ENCODE measurements around the gene PRAMEF26.
"Not testable (repeated sequence)": the region's sequence is repeated elsewhere in the genome, so short reads cannot be mapped to it uniquely, and the experiment has no call there.

The PRAMEF26 gene

DNA sequence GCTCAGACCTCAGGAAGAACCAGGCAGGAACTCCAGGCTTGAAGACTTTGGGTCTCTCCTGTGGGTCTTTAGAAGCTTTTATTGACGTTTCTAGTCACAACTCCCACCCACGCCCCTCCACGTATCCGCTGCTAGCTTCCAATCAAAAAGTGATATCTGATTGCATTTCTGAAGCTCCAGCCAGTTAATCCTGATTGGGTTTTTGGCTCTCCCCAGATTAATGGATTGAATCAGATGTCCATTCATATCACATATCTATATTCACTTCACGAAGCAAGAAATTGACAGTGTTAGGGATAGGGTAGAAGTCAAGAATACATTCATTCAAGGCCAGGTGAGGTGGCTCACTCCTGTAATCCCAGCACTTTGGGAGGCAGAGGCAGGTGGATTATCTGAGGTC is at the start of gene PRAMEF26:
Gene PRAMEF26, minus strand, starts transcription at position 101 of the 400 bp plus-strand sequence. CDS start 2,914 bp downstream, outside the sequence.
- DNase-seq: not testable (repeated sequence)

DNA sequence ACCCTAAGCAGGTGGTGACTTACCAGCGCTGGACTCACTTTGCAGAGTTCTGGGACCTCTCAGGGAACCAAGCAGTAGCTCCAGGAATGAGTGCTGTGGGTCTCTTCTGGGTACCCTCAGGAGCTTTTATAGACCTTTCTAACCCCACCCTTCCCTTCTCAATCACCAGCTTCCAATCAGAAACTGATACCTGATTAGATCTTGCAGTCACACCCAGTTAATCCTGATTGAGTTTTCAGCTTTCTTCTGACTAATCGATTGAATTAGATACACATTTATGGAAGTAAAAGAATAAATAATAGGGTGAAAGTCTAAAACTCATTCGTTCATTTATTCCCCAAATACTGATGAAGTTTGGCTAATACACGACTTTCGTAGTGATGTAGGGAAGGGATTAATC is 45.5 kb upstream of the PRAMEF26 start, which contains the start of gene PRAMEF13:
Gene PRAMEF13, minus strand, starts transcription at position 101 of the 400 bp plus-strand sequence. CDS start 1,820 bp downstream, outside the sequence.
- not testable (repeated sequence) for DNase-seq

DNA sequence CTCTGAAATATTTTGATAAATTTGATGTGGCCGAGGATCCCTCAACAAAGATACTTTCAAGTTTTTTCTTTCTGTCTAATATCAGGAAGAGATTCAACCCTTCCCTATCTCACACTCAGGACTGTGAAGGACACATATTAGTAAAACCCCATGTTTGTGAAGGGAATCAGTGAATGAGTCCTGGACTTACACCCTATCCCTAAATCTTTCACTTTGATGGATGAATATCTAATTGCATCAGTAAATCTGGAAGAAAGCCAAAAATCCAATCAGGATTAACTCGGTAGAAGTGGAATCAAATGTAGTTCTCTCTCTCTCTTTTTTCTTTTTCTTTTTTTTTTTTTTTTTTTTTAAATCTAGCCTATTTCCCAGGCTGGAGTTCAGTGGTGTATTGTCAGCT is 15.7 kb upstream of the PRAMEF26 start, which contains the start of gene PRAMEF9:
Gene PRAMEF9, plus strand, starts transcription at position 301 of the 400 bp plus-strand sequence. CDS start 3,433 bp downstream, outside the sequence.
- DNase-seq: not testable (repeated sequence)

DNA sequence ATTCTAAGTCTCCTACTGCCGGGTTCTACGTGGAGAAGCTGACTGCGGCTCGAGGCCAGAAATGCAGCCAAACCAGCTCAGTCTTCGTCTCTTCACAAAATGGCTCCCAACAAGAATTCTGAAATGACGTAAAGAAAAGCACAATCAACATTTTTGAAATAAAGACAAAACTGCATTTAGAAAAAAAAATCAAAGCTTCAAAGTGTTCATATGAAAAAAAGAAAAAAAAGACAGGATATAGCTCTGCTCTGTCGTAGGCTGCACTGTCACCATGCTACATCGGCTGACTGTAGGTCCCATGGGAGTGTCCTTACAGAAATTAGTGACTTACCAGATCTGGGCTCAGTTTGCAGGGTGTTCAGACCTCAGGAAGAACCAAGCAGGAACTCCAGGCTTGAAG is 9.7 kb upstream of the PRAMEF26 start, which contains the start of gene HNRNPCL4:
Gene HNRNPCL4, minus strand, starts transcription at position 101 of the 400 bp plus-strand sequence. CDS start 164 bp downstream, outside the sequence.
- not testable (repeated sequence) for DNase-seq

DNA sequence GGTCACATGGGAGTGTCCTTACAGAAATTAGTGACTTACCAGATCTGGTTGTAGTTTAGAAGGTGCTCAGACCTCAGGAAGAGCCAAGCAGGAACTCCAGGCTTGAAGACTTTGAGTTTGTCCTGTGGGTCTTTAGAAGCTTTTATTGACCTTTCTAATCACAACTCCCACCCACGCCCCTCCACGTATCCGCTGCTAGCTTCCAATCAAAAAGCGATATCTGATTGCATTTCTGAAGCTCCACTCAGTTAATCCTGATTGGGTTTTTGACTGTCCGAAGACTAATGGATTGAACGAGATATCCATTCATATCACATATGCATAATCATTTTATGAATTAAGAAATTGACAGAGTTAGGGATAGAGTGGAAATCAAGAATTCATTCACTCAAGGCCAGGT is 39.1 kb downstream of the PRAMEF26 start, which contains the start of gene HNRNPCL2:
Gene HNRNPCL2, minus strand, starts transcription at position 101 of the 400 bp plus-strand sequence. CDS start 454 bp downstream, outside the sequence.
- not testable (repeated sequence) for DNase-seq
